ENCODE results near the gene TMEM121.
A peak's percentile ranks its signal among the peaks of the same experiment; 100 is the strongest.
"Not testable (repeated sequence)": the region's sequence is repeated elsewhere in the genome, so short reads cannot be mapped to it uniquely, and the experiment has no call there.

Gene TMEM121

GRCh38 chr14:105576525-105577088 lies 50.2 kb downstream of the TMEM121 start:
- Histone ChIP-seq H3K4me2 (ENCODE audit: low read length) (peak overlapping the region; percentile 55), H2AFZ (ENCODE audit: low read depth, low read length) (no peak overlapping the region), H3K9ac (ENCODE audit: low read length) (peak overlapping the region; percentile 89), H4K20me1 (ENCODE audit: insufficient read depth, low read length) (no peaks in the 10 kb centered on the region), H3K79me2 (ENCODE audit: low read length) (peaks cover 30% of the 10 kb centered on the region), H3K4me3 (ENCODE audit: low read length) (peak overlapping the region; percentile 28; the same call in 1 of the 2 replicates), H3K4me1 (ENCODE audit: low read length) (peaks cover 57% of the 10 kb centered on the region), H3K27me3 (ENCODE audit: low read depth, low read length) (no peaks in the 10 kb centered on the region), H3K27ac (ENCODE audit: low read length) (peak overlapping the region; percentile 99), H3K36me3 (replicated peaks; ENCODE audit: low read depth, low read length) (no peaks in the 10 kb centered on the region), H3K9me3 (ENCODE audit: insufficient read depth, low read length) (no peaks in the 10 kb centered on the region; the same call in 1 of the 2 replicates)
- no peak for TF ChIP-seq CTCF (IDR thresholded peaks at IDR 0.05; ENCODE audit: low read depth, low read length)
- TF ChIP-seq EZH2phosphoT487 (IDR thresholded peaks at IDR 0.05; ENCODE audit: low read depth): no peak

- Histone ChIP-seq H2AFZ (ENCODE audit: low read depth, low read length) (no peak overlapping the region), H3K36me3 (replicated peaks; ENCODE audit: low read depth, low read length) (no peaks in the 10 kb centered on the region), H3K9me3 (ENCODE audit: insufficient read depth, low read length) (no peaks in the 10 kb centered on the region; the same call in 1 of the 2 replicates), H3K27me3 (ENCODE audit: low read depth, low read length) (no peaks in the 10 kb centered on the region), H4K20me1 (ENCODE audit: insufficient read depth, low read length) (no peaks in the 10 kb centered on the region), H3K4me2 (ENCODE audit: low read length) (peak overlapping the region; percentile 55), H3K79me2 (ENCODE audit: low read length) (peaks cover 30% of the 10 kb centered on the region), H3K9ac (ENCODE audit: low read length) (peak overlapping the region; percentile 89), H3K4me1 (ENCODE audit: low read length) (peaks cover 62% of the 10 kb centered on the region), H3K27ac (ENCODE audit: low read length) (peak overlapping the region; percentile 99), H3K4me3 (ENCODE audit: low read length) (peak overlapping the region; percentile 28; the same call in 1 of the 2 replicates)
- no peak for TF ChIP-seq EZH2phosphoT487 (IDR thresholded peaks at IDR 0.05; ENCODE audit: low read depth)
- no peak for TF ChIP-seq CTCF (IDR thresholded peaks at IDR 0.05; ENCODE audit: low read depth, low read length)
These were observed 51.0 kb downstream of the TMEM121 start for GRCh38 chr14:105577314-105577861.

GRCh38 chr14:105578070-105578469 lies 51.7 kb downstream of the TMEM121 start:
- Histone ChIP-seq H3K9ac (ENCODE audit: low read length) (peak overlapping the region; percentile 89), H3K9me3 (ENCODE audit: insufficient read depth, low read length) (peaks cover 3% of the 10 kb centered on the region; the same call in 1 of the 2 replicates), H2AFZ (ENCODE audit: low read depth, low read length) (no peak overlapping the region), H3K27ac (ENCODE audit: low read length) (peak overlapping the region; percentile 99), H3K36me3 (replicated peaks; ENCODE audit: low read depth, low read length) (peaks cover 4% of the 10 kb centered on the region), H3K79me2 (ENCODE audit: low read length) (peaks cover 35% of the 10 kb centered on the region), H4K20me1 (ENCODE audit: insufficient read depth, low read length) (no peaks in the 10 kb centered on the region), H3K4me1 (ENCODE audit: low read length) (peaks cover 64% of the 10 kb centered on the region), H3K4me3 (ENCODE audit: low read length) (no peak overlapping the region), H3K4me2 (ENCODE audit: low read length) (peak overlapping the region; percentile 55), H3K27me3 (ENCODE audit: low read depth, low read length) (no peaks in the 10 kb centered on the region)
- no peak for TF ChIP-seq EZH2phosphoT487 (IDR thresholded peaks at IDR 0.05; ENCODE audit: low read depth)
- no peak for TF ChIP-seq CTCF (IDR thresholded peaks at IDR 0.05; ENCODE audit: low read depth, low read length)

GRCh38 chr14:105579221-105579620 lies 52.8 kb downstream of the TMEM121 start:
- H3K4me1 ChIP-seq (ENCODE audit: low read length): peaks cover 57% of the 10 kb centered on the region
- H3K9ac ChIP-seq (ENCODE audit: low read length): not testable (repeated sequence)
- H3K79me2 ChIP-seq (ENCODE audit: low read length): peaks cover 31% of the 10 kb centered on the region

More at GRCh38 chr14:105579221-105579620, 52.8 kb downstream of the TMEM121 start:
- not testable (repeated sequence) for H3K4me2 ChIP-seq (ENCODE audit: low read length); H3K36me3 ChIP-seq (replicated peaks; ENCODE audit: low read depth, low read length); H2AFZ ChIP-seq (ENCODE audit: low read depth, low read length); H3K27ac ChIP-seq (ENCODE audit: low read length); H3K9me3 ChIP-seq (ENCODE audit: insufficient read depth, low read length); H4K20me1 ChIP-seq (ENCODE audit: insufficient read depth, low read length); H3K27me3 ChIP-seq (ENCODE audit: low read depth, low read length); H3K4me3 ChIP-seq (ENCODE audit: low read length)

All from OCI-LY3 (cell line).